Measurements from ENCODE around the gene BMP2K.

Gene BMP2K

DNA sequence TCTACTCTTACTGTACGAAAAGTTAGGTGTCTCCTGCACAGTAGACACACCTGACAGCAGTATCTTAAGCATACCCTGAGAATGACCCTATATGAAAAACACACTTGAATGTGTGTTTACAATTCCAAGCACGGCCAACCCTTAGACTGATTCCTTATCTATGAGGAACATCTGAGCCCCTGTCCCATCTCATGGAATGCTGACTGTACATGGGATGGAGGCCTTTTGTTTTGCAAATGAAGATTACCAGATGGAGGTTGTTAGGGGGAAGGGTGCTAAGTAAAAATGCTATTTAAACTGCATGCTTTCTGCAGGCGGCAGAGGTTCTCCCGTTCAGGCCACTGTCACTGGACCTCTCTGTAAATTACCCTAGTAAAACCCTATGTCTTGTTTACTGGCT, 160.8 kb downstream of the BMP2K start:
- DNase-seq (ENCODE audit: low read depth in 2 of 2) = no peak
- H3K4me3 ChIP-seq (replicated peaks in 1 of 2; ENCODE audit: low read depth in 2 of 2, low read length in 2 of 2) = no peak overlapping the region
- TF ChIP-seq, protein P1, sequence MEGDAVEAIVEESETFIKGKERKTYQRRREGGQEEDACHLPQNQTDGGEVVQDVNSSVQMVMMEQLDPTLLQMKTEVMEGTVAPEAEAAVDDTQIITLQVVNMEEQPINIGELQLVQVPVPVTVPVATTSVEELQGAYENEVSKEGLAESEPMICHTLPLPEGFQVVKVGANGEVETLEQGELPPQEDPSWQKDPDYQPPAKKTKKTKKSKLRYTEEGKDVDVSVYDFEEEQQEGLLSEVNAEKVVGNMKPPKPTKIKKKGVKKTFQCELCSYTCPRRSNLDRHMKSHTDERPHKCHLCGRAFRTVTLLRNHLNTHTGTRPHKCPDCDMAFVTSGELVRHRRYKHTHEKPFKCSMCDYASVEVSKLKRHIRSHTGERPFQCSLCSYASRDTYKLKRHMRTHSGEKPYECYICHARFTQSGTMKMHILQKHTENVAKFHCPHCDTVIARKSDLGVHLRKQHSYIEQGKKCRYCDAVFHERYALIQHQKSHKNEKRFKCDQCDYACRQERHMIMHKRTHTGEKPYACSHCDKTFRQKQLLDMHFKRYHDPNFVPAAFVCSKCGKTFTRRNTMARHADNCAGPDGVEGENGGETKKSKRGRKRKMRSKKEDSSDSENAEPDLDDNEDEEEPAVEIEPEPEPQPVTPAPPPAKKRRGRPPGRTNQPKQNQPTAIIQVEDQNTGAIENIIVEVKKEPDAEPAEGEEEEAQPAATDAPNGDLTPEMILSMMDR (IDR thresholded peaks at IDR 0.05; ENCODE audit: low read depth, low read length) = no peak

- DNase-seq (ENCODE audit: low read depth in 2 of 2) = peak in 1 of 2 donors; percentile 54
- TF ChIP-seq, protein P1 (IDR thresholded peaks at IDR 0.05; ENCODE audit: low read depth, low read length) = no peak
- H3K4me3 ChIP-seq (replicated peaks in 1 of 2; ENCODE audit: low read depth in 2 of 2, low read length in 2 of 2) = no peak overlapping the region
These were observed 161.7 kb downstream of the BMP2K start for GRCh38 chr4:78937837-78938236.

DNA sequence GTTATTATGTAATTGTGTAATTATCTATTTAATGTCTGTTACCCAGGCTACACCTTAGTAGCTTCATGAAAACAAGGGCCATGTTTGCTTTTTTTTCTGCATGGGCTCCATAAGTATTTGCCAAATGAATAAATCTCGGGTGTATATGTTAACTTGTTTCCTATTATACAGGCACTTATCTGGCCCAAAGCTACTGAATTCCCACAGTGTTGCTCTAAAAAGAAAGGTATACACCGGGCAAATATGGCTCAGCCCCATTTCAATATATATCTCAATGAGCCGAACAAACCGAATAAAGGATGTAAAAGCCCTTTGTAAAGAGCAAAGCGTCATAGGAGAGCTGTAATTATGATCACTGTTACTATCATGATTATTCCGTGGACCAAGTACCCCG, 162.3 kb downstream of the BMP2K start:
- TF ChIP-seq, protein P1 (IDR thresholded peaks at IDR 0.05; ENCODE audit: low read depth, low read length) = no peak
- peak overlapping the region; percentile 83 to 89 for H3K4me3 ChIP-seq (replicated peaks in 1 of 2; ENCODE audit: low read depth in 2 of 2, low read length in 2 of 2)
- peak in 1 of 2 donors; percentile 8 for DNase-seq (ENCODE audit: low read depth in 2 of 2)

DNA sequence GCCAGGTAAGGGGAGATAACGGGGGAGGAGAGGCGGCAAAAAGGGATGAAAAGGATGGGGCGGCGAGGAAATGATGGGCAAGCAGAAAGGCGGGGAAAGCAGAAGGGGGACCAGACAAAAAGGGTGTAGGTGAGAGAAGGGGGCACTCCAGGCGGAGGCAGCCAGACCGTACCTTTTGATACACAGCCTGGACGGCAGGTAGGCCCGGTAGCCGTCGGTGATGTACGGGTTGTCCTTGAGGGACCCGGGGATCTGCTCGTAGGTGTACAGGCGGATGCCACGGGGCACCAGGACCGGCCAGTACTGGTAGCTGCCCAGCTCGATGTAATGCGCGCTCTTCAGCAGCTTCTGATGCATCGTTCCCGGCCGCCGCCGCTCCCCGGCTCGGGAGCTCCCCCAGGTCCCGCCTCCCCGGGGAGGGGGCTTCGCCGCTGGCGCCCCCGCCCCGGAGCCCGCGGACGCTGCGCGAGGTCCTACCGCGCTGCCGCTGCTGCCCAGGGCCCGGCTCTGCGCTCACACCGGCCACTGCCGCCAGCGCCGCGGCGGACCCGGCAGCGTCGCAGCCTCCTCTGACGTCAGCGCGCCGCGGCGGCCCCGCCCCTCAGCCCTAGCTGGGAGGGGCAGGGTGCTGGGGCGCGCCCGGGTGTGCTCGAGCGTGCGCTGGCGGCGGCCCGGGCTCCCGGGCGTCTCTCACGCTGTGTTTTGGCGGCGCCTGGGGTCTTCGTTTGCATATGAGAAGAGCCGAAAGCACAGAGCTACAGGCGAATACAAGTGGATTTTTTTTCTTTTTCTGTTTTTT, 162.9 kb downstream of the BMP2K start, which contains the start of gene PAQR3:
TSS of gene PAQR3 (minus strand) at position 571 of the 799 bp plus-strand sequence. CDS start at position 357, 214 bp downstream.
- H3K4me3 ChIP-seq (replicated peaks in 1 of 2; ENCODE audit: low read depth in 2 of 2, low read length in 2 of 2) = peak within 1 kb of the TSS; percentile 83 to 89
- TF ChIP-seq, protein P1 (IDR thresholded peaks at IDR 0.05; ENCODE audit: low read depth, low read length) = no peak
- DNase-seq (ENCODE audit: low read depth in 2 of 2) = peak; percentile 75 to 86

- no peak for DNase-seq (ENCODE audit: low read depth in 2 of 2)
- peak overlapping the region; percentile 43 to 89 for H3K4me3 ChIP-seq (replicated peaks in 1 of 2; ENCODE audit: low read depth in 2 of 2, low read length in 2 of 2)
- TF ChIP-seq, protein P1 (IDR thresholded peaks at IDR 0.05; ENCODE audit: low read depth, low read length) = no peak
These were observed 163.5 kb downstream of the BMP2K start for GRCh38 chr4:78939667-78940008.

DNA sequence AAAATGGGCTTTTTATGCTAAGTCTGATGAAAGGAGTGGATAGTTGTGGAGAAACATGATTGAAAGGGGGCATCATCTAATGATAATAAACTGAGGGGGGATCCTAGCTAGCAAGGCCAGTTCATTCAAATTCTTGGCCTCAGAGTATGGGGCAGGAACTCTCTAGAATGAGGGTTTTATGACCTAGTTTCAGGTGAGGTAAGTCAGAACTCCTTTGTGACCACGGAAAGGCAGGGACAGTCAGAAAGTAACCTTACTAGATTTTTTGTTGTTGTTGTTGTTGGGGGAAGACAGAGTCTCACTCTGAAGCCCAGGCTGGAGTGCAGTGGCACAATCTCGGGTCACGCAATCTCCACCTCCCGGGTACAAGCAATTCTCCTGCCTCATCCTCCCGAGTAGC, 164.6 kb downstream of the BMP2K start:
- no peak overlapping the region for H3K4me3 ChIP-seq (replicated peaks in 1 of 2; ENCODE audit: low read depth in 2 of 2, low read length in 2 of 2)
- TF ChIP-seq, protein P1 (IDR thresholded peaks at IDR 0.05; ENCODE audit: low read depth, low read length) = no peak
- DNase-seq (ENCODE audit: low read depth in 2 of 2) = no peak
